HG03460 (cell line): ENCODE results near the gene FGF3.
"Not testable (repeated sequence)": the region's sequence is repeated elsewhere in the genome, so short reads cannot be mapped to it uniquely, and the experiment has no call there.

ENCODE experiments used
- ATAC-seq: cut with Tn5 transposase; IDR thresholded peaks from one replicate; pipeline ENCODE4 v1.9.1; 2021; ENCODE audit not compliant: unreplicated experiment

The FGF3 gene

GRCh38 chr11:69773626-69774353 lies 45.4 kb downstream of the FGF3 start:
- no peak for ATAC-seq

GRCh38 chr11:69771466-69771865 lies 47.8 kb downstream of the FGF3 start:
- no peak for ATAC-seq

GRCh38 chr11:69770540-69770939 lies 48.7 kb downstream of the FGF3 start:
- no peak for ATAC-seq

GRCh38 chr11:69765498-69765995 lies 53.7 kb downstream of the FGF3 start:
- no peak for ATAC-seq

- not testable (repeated sequence) for ATAC-seq
Measured at GRCh38 chr11:69764918-69765317, 54.3 kb downstream of the FGF3 start.

GRCh38 chr11:69760319-69760718 lies 58.9 kb downstream of the FGF3 start:
- no peak for ATAC-seq
